Placental epithelial cell (primary cell): ENCODE data around the gene AXDND1. TPM values are rescaled to one million over a fixed set of nuclear protein-coding genes. Genes with fewer than 3 reads are reported as not detected.

Experiments used
- small RNA-seq: library from RNA; depleted of rRNA; stranded (forward); fragments of <200 nt; gene quantifications from one replicate; pipeline ENCODE3, GENCODE V24; 2012
- total RNA-seq: library from RNA; depleted of rRNA; stranded (reverse); fragments of >200 nt; gene quantifications from 2 replicates; pipeline ENCODE4 v1.2.3, GENCODE V29; 2012

Gene AXDND1
- total RNA-seq = 0.79 and 0.87 TPM in 2 replicates

DNA sequence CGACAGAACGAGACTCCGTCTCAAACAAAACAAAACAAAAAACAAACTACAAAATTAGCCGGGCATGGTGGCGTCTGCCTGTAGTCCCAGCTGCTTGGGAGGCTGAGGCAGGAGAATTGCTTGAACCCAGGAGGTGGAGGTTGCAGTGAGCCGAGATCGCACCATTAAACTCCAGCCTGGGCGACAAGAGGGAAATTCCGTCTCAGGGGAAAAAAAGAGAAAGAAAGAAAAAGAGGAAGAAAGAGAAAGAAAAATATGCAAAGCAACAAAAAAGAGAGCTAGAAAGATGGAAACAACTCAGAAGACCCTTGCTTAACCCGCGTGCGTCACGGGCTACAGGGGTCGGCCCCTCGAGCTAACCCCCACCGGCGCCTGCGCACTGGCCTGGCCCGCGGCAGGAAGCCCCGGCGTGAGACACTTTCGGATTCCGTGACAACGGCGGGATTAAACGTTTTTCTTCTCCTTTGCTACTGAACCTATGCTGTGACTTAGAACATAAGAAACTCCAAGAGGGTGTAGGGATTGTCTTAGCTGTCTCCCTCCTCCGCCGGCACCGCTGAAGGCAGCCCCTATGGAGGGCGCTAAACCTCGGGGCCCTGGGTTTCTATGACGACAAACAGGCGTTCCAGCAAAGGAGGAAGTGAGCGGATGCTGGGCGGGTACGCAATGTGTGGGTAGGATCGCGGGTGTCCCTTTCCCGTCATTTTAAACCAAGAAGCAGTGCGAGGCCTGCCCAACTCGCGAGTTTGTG is at the start of gene AXDND1:
TSS of gene AXDND1 (plus strand) at position 630 of the 751 bp plus-strand sequence. CDS start 539 bp downstream, outside the sequence.

DNA sequence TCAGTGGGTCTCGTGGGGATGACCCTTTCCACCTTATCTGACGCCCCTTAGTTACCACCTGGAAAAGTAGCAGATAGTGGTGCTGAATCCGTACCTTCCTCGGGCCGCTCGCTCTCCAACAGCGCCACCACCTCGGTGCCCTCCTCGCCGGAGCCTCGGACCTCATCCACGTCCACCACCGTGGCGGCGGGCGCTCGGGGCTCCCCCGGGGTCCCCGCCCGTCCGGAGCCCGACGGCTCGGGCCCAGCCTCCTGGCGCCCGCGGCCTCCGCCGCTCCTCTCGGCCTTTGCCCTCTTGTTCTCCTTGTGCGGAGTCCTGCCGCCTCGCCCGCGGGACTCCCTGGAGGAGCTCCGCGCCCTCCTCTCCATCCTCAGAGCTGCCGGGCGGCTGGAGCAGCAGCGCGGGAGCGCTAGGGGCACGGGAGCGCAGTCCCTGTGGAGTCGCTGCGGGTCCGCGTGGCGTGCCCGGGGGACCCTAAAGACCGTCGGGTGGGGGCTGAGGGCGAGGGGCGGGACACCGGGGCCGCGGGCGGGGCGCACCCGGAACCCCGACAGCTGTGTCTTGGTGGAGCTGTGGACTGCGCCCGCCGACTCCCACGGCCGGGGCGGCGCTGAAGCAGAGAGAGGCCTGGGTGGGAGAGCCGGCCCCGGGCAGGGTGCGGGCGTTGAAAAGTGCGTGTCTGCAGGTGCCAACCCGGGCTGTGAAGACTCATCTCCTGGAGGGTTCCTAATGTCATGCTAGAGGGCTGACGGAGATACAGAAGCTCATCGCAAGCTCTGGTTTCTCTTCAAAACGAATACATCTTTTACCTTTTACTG is 209.9 kb downstream of the AXDND1 start, which contains the start of gene NPHS2:
TSS of gene NPHS2 (minus strand) at position 452 of the 818 bp plus-strand sequence. CDS start at position 368, 84 bp downstream.

GRCh38 chr1:179591592-179592580 is 226.1 kb downstream of the AXDND1 start, which contains the start of gene TDRD5:
Gene TDRD5 (plus strand): TSS chr1:179591832. CDS start chr1:179592616, 784 bp downstream.

Small RNAs within 50 kb of the gene (small RNA-seq; reads per million reads assigned to genes)
- not detected for gene MEF2AP1
- 0.09 reads per million for gene RNU5F-2P

Other genes with a start within 250 kb of the AXDND1 start
- 4.7 and 31.9 TPM in 2 replicates for gene ABL2, start 136.3 kb upstream of the AXDND1 start, total RNA-seq
- gene SOAT1, start 72.2 kb upstream of the AXDND1 start, total RNA-seq = 9.0 and 21.8 TPM in 2 replicates
- not detected in 2 replicates for gene NPHS2, start 210.0 kb downstream of the AXDND1 start, total RNA-seq
- gene TDRD5, start 225.9 kb downstream of the AXDND1 start, total RNA-seq = 0.11 TPM in 1 of 2 replicates, not detected in the other